ENCODE data around the gene TMA7B. TPM values are rescaled to one million over a fixed set of nuclear protein-coding genes. Genes with fewer than 3 reads are reported as not detected.

TMA7B gene
- total RNA-seq = 1 to 10 TPM; 8.6 to 8.7 TPM

DNA sequence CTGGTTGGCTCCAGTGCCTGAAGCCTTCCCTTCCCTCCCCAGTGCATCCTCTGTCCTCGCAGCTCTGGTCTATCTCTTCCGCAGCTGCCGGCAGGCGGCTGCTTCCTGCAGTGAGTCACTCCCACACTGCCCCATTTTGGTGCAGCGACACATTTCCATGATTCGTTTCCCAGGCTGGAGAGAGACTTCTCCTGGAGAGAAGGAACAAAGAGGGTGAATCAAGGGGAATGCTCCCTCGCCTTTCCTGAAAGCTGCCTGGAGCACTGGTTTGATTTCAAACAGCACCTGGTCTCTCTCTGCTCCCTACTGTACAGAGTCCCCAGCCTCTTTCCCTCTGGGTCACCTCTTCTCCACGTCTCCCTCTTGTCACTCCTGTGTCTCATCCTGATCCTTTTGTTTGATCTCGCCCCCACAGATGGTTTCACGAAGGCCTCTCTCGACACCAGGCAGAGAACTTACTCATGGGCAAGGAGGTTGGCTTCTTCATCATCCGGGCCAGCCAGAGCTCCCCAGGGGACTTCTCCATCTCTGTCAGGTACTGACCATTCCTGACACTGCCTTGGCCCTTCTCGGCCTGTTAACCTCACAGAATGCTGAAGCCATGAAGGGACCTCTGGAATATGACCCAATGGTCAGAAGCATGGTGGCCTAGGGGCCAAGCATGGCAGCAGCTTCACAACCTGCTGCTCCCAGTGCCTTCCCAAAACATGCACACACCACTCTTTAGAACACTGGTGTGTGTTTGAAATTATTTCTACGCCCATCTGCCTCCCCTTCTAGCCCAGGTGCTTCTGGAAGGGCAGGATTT is at the start of gene TMA7B:
TMA7B (plus strand) TSS at position 758 of the 808 bp plus-strand sequence. CDS start 3,978 bp downstream, outside the sequence.
- CTCF ChIA-PET = interaction anchor here (0.5 to 4.9 kb wide), 6 partner anchors 9 to 66 kb away, joined by 3 to 15 read pairs (median 5); no protein-coding TSS in a partner anchor
- H3K4me3 Mint-ChIP-seq = peak within 1 kb of the TSS; percentile 60
- H3K27me3 Mint-ChIP-seq (ENCODE audit: low read depth) = no peaks in the 10 kb centered on the region
- POLR2A ChIA-PET = interaction anchor here (1.2 to 1.5 kb wide), 2 partner anchors 17 to 26 kb away, joined by 3 read pairs; no protein-coding TSS in a partner anchor
- H3K9me3 Mint-ChIP-seq (ENCODE audit: insufficient read depth) = no peaks in the 10 kb centered on the region
- ATAC-seq (peak; percentile 40), DNase-seq (peak; percentile 61)
- H3K4me1 Mint-ChIP-seq (ENCODE audit: low read depth) = peaks cover 87% of the 10 kb centered on the region
- peaks cover 92% of the 10 kb centered on the region for H3K36me3 Mint-ChIP-seq (ENCODE audit: low read depth)
- peak within 1 kb of the TSS; percentile 86 for H3K27ac Mint-ChIP-seq

DNA sequence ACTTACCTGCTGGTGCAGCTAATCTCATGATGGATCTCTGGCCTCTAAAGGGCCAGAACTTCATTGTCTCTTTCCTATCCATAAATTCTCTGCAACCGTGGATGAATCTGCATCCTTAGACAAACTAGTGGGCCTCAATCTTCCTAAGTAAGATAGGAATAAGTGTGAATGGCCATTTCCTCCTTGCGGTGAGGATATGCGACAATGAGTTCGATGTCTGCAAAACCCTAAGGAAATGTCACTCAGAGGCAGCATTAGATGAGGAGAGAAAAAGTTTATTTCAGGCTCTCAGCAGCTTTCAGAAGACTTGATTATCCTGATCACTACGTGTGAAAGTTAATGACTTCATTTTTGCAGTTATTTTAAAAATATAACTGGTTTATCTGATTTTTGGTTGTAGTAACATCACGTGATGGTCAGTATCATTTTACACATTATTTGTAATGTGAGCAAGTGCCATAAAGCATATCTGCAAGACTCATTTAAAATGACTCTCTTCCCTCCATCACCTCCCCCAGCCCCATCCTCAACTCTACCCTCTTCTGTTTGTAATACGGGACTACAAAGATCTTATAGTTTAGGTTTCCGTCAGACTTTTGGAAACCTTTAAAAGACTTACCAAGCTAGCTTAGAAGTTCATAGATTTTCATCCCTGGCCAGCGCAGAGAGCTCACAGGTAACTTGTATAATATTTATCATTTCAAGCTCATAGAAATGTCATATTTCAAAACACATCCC is 49.2 kb upstream of the TMA7B start:
- Mint-ChIP-seq H3K27me3 (ENCODE audit: low read depth) (no peaks in the 10 kb centered on the region), H3K36me3 (ENCODE audit: low read depth) (peaks cover 78% of the 10 kb centered on the region), H3K9me3 (ENCODE audit: insufficient read depth) (no peaks in the 10 kb centered on the region), H3K4me3 (peak overlapping the region; percentile 95), H3K4me1 (ENCODE audit: low read depth) (peaks cover 90% of the 10 kb centered on the region), H3K27ac (peak overlapping the region; percentile 97)
- no peak for ATAC-seq
- POLR2A ChIA-PET = interaction anchor here (0.9 to 17.3 kb wide), 7 partner anchors 5 to 592 kb away, joined by 3 to 412 read pairs (median 7); partner anchors contain the start of gene GRAP2
- peak; percentile 52 for DNase-seq
- CTCF ChIA-PET = interaction anchor here (1.0 to 16.0 kb wide), 5 partner anchors 10 to 113 kb away, joined by 3 to 242 read pairs (median 9); no protein-coding TSS in a partner anchor

DNA sequence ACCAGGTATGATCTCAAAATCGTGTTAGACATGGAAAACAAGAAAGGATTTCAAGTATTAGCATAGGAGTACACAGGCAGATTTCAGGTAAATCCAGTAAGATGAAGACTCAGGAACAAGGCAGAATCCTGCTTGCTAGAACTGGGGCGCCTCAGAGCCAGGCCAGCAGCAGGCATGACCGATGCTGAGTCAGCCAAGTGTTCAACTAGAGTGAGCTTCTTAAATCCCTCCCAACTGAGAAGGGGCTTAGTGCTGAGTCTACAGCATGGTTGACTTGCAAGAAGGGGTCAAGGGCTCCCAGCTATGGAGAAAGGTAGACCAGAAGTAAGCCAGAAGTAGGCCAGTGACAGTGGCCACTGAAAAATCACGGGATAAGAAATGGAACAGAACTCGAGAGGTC is 46.9 kb upstream of the TMA7B start:
- Mint-ChIP-seq H3K4me3 (peak overlapping the region; percentile 95), H3K4me1 (ENCODE audit: low read depth) (peaks cover 93% of the 10 kb centered on the region), H3K27me3 (ENCODE audit: low read depth) (no peaks in the 10 kb centered on the region), H3K9me3 (ENCODE audit: insufficient read depth) (no peaks in the 10 kb centered on the region), H3K36me3 (ENCODE audit: low read depth) (peaks cover 81% of the 10 kb centered on the region), H3K27ac (peak overlapping the region; percentile 97)
- DNase-seq (peak; percentile 31), ATAC-seq (no peak)
- CTCF ChIA-PET = interaction anchor here (1.2 to 16.0 kb wide), 4 partner anchors 12 to 354 kb away, joined by 3 to 242 read pairs (median 8); no protein-coding TSS in a partner anchor
- POLR2A ChIA-PET = interaction anchor here (1.0 to 17.3 kb wide), 5 partner anchors 7 to 131 kb away, joined by 4 to 412 read pairs (median 43); partner anchors contain the start of gene GRAP2

DNA sequence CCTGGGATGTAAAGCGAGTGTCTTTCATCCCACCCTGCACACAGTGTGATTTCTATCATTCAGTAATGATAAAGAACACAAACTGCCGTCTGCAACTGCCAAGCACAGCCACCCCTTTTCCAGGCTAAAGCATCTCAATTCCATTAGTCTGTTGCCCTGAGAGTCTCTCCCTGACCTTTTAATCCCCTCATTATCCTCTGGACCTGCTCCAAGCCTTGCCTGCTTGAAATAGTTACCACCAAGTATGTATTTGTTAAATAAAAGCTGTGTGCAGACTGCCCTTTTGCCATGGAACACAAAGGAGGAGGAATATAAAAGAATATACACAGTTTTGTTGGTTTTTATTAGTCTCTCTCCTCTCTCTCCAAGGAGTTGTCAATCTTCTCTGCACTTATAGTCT is 46.3 kb upstream of the TMA7B start:
- Mint-ChIP-seq H3K27ac (peak overlapping the region; percentile 97), H3K36me3 (ENCODE audit: low read depth) (peaks cover 76% of the 10 kb centered on the region), H3K4me1 (ENCODE audit: low read depth) (peaks cover 90% of the 10 kb centered on the region), H3K27me3 (ENCODE audit: low read depth) (no peaks in the 10 kb centered on the region), H3K9me3 (ENCODE audit: insufficient read depth) (no peaks in the 10 kb centered on the region), H3K4me3 (peak overlapping the region; percentile 95)
- ChIA-PET POLR2A (interaction anchor here (1.0 to 17.3 kb wide), 5 partner anchors 8 to 130 kb away, joined by 4 to 412 read pairs (median 43); partner anchors contain the start of gene GRAP2), CTCF (interaction anchor here (0.7 to 16.0 kb wide), 3 partner anchors 8 to 19 kb away, joined by 4 to 242 read pairs (median 10); no protein-coding TSS in a partner anchor)
- DNase-seq (peak; percentile 18), ATAC-seq (no peak)

DNA sequence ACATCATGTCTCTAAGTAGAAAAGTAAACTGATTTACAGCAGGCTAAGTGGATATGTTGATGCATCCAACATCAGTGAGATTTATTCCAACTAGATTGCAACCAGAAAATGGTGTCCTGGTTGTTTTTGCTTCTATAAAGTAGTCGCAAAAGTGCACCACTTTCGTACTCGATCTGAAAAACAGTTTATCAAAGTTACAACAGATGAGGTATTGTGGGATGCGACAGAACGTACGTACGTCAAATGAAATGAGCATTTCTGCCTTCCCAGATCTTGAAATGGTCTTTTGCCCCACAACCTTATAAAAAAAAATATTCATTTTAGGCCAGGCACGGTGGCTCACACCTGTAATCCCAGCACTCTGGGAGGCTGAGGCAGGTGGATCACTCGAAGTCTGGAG is 45.6 kb upstream of the TMA7B start:
- H3K9me3 Mint-ChIP-seq (ENCODE audit: insufficient read depth) = no peaks in the 10 kb centered on the region
- no peaks in the 10 kb centered on the region for H3K27me3 Mint-ChIP-seq (ENCODE audit: low read depth)
- H3K4me3 Mint-ChIP-seq = peak overlapping the region; percentile 95
- ATAC-seq (no peak), DNase-seq (no peak)
- H3K4me1 Mint-ChIP-seq (ENCODE audit: low read depth) = peaks cover 87% of the 10 kb centered on the region
- peak overlapping the region; percentile 97 for H3K27ac Mint-ChIP-seq
- ChIA-PET CTCF (interaction anchor here (0.7 to 16.0 kb wide), 4 partner anchors 9 to 27 kb away, joined by 3 to 242 read pairs (median 7); no protein-coding TSS in a partner anchor), POLR2A (interaction anchor here (1.8 to 17.3 kb wide), 5 partner anchors 9 to 20 kb away, joined by 4 to 412 read pairs (median 43); partner anchors contain the start of gene GRAP2)
- peaks cover 72% of the 10 kb centered on the region for H3K36me3 Mint-ChIP-seq (ENCODE audit: low read depth)

DNA sequence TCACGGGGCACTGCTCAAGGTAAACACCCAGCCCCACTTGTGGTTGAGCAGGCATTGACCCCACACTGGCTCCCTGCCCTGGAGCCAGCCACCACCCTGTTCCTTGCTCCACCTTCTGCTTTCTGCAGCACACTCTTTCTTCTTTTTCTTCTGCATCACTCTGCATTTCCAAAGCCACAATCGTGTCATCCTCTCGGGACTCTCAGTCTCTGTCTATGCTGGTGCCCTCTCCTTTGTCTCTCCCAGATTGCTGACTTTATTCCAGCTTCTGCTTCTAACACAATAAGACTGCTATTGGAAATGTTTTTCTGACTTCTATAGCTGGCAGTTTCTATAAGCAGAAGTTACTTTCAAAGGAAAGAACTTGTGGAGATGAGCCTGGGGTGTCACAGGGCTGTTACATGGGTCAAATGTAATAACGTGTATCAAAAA is 44.9 kb upstream of the TMA7B start:
- H3K27ac Mint-ChIP-seq = peak overlapping the region; percentile 97
- ChIA-PET CTCF (interaction anchor here (1.2 to 16.0 kb wide), 9 partner anchors 8 to 386 kb away, joined by 3 to 242 read pairs (median 8); no protein-coding TSS in a partner anchor), POLR2A (interaction anchor here (1.3 to 17.3 kb wide), 6 partner anchors 9 to 129 kb away, joined by 3 to 412 read pairs (median 30); partner anchors contain the start of gene GRAP2)
- ATAC-seq (peak; percentile 28), DNase-seq (peak; percentile 43)
- H3K36me3 Mint-ChIP-seq (ENCODE audit: low read depth) = peaks cover 73% of the 10 kb centered on the region
- no peaks in the 10 kb centered on the region for H3K9me3 Mint-ChIP-seq (ENCODE audit: insufficient read depth)
- H3K4me3 Mint-ChIP-seq = peak overlapping the region; percentile 95
- peaks cover 88% of the 10 kb centered on the region for H3K4me1 Mint-ChIP-seq (ENCODE audit: low read depth)
- H3K27me3 Mint-ChIP-seq (ENCODE audit: low read depth) = no peaks in the 10 kb centered on the region

DNA sequence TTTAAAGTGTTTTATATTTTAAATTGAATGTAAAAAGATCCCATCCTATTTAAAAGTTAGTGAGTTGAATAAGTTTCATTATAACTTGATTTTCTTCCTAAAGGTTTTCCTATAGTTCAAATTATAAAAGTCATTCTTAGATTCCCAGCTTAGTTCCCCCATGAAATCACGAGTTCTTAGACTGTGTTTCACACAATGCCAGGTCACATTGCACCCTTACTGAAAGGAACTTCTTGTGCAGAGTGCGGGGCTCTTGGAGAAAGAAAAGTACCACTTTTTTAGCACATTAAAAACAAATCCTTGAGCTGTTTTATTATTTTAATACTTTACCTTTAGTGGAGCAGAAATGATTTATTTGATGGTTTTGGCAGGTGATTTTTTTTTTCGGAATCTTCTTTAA is 43.7 kb upstream of the TMA7B start:
- ChIA-PET POLR2A (interaction anchor here (0.6 to 17.3 kb wide), 10 partner anchors 9 to 392 kb away, joined by 3 to 412 read pairs (median 5); partner anchors contain the start of genes GRAP2 and TNRC6B), CTCF (interaction anchor here (0.8 to 16.0 kb wide), 13 partner anchors 9 to 388 kb away, joined by 3 to 242 read pairs (median 5); no protein-coding TSS in a partner anchor)
- ATAC-seq = no peak
- Mint-ChIP-seq H3K27me3 (ENCODE audit: low read depth) (no peaks in the 10 kb centered on the region), H3K4me1 (ENCODE audit: low read depth) (peaks cover 88% of the 10 kb centered on the region), H3K4me3 (peak overlapping the region; percentile 95), H3K9me3 (ENCODE audit: insufficient read depth) (no peaks in the 10 kb centered on the region), H3K36me3 (ENCODE audit: low read depth) (peaks cover 78% of the 10 kb centered on the region), H3K27ac (peak overlapping the region; percentile 76)
- DNase-seq = no peak

DNA sequence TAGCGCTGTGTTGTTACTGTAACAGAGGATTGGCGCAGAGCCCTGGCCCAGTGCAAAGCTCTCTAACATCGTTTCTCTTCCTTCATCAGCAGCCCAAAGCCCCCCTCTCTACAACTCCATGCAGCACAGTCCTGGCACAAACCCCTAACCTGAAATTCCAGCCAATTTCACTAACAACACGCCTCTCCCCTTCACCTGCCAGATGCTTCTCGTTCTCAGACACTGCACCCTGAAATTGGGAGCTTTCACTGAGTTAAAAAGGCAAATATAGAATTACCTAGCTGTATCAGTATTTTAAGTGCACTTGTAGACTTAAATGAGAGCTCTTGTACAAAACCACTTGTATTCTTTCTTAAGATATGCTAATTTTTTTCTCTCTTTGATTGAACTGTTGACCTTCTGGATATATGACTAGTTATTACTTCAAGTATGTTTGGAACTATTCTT is 43.0 kb upstream of the TMA7B start:
- no peaks in the 10 kb centered on the region for H3K9me3 Mint-ChIP-seq (ENCODE audit: insufficient read depth)
- H3K4me1 Mint-ChIP-seq (ENCODE audit: low read depth) = peaks cover 86% of the 10 kb centered on the region
- ATAC-seq = no peak
- peak overlapping the region; percentile 73 for H3K4me3 Mint-ChIP-seq
- H3K36me3 Mint-ChIP-seq (ENCODE audit: low read depth) = peaks cover 77% of the 10 kb centered on the region
- ChIA-PET CTCF (interaction anchor here (0.9 to 16.0 kb wide), 12 partner anchors 8 to 332 kb away, joined by 3 to 242 read pairs (median 4); no protein-coding TSS in a partner anchor), POLR2A (interaction anchor here (0.6 to 17.3 kb wide), 9 partner anchors 8 to 392 kb away, joined by 3 to 412 read pairs (median 4); partner anchors contain the start of genes GRAP2 and TNRC6B)
- H3K27me3 Mint-ChIP-seq (ENCODE audit: low read depth) = no peaks in the 10 kb centered on the region
- DNase-seq = no peak
- peak overlapping the region; percentile 91 for H3K27ac Mint-ChIP-seq

DNA sequence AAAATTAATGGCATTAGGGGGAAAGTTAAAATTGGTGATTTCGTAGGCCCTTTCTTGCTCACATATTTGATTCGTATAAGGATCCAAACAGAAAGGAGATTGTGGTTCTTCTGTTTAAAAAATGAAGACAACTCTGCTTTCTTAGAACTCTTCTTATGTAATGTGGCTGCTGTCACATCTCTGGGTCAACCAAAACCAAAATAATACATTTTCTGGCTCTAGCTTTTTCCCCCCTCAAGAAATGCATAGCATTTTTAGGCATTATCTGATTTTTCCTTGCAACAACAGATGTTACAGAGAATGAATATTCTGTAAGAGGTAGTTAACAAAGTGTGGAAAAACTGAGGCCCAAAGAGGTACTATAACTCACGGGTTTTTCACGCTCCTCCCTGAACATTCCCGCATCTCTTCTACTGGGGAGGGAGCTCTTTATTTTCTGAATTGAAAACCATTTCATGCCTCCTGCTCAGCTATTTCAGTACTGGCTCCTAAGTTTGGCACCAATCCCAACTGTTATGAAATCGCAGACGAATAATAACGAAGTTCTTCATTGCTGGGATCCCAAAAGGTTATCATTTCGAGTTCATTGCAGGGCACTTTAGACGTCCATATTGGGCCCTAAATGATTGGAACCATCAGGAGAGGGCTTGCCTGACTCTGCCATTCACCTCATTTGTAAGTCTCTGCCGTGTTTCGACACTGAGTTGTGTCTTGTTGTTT is 42.3 kb upstream of the TMA7B start:
- peaks cover 74% of the 10 kb centered on the region for H3K36me3 Mint-ChIP-seq (ENCODE audit: low read depth)
- POLR2A ChIA-PET = interaction anchor here (0.8 to 17.3 kb wide), 6 partner anchors 8 to 144 kb away, joined by 3 to 412 read pairs (median 24); partner anchors contain the start of gene GRAP2
- H3K9me3 Mint-ChIP-seq (ENCODE audit: insufficient read depth) = no peaks in the 10 kb centered on the region
- peak overlapping the region; percentile 91 for H3K27ac Mint-ChIP-seq
- no peaks in the 10 kb centered on the region for H3K27me3 Mint-ChIP-seq (ENCODE audit: low read depth)
- H3K4me1 Mint-ChIP-seq (ENCODE audit: low read depth) = peaks cover 85% of the 10 kb centered on the region
- no peak for ATAC-seq
- peak overlapping the region; percentile 73 for H3K4me3 Mint-ChIP-seq
- CTCF ChIA-PET = interaction anchor here (0.8 to 16.0 kb wide), 14 partner anchors 8 to 126 kb away, joined by 3 to 242 read pairs (median 4); partner anchors contain the start of gene GRAP2
- no peak for DNase-seq

DNA sequence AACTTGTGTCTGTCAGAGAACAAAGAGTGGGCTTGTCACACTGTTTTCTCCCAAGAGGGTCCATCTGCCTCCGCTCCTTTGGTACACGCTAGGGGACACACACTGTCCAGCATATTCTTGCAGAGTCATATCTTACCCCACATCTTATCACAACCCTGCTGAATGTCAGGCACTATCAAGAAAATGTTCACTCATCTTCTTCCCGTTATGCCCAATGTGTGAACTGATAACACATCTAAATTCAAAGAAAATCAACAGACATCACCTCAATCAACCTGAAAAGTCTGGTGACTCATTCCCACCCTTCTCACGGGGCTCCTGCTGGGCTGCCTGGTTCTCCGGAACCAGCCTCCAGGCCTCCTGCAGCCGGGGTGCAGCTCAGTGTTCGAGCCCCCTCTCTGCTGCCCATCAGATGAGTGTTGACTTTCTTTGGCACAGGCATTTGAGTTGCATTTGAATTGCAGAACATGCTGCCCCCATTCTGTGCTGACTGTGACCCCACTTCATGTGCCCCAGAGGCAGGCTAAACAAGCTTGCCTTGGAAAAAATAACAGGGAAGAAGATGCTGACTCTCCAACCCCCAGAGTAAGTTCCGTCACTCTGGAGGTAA is 40.0 kb upstream of the TMA7B start:
- ATAC-seq (peak; percentile 66), DNase-seq (peak; percentile 70)
- H3K36me3 Mint-ChIP-seq (ENCODE audit: low read depth) = peaks cover 78% of the 10 kb centered on the region

More for the DNA sequence above, 40.0 kb upstream of the TMA7B start:
- Mint-ChIP-seq H3K4me3 (peak overlapping the region; percentile 71), H3K4me1 (ENCODE audit: low read depth) (peaks cover 88% of the 10 kb centered on the region), H3K27ac (peak overlapping the region; percentile 94), H3K27me3 (ENCODE audit: low read depth) (no peaks in the 10 kb centered on the region), H3K9me3 (ENCODE audit: insufficient read depth) (no peaks in the 10 kb centered on the region)
- ChIA-PET POLR2A (interaction anchor here (0.6 to 11.3 kb wide), 12 partner anchors 9 to 146 kb away, joined by 3 to 412 read pairs (median 6); partner anchors contain the start of gene GRAP2), CTCF (interaction anchor here (0.9 to 11.3 kb wide), 7 partner anchors 9 to 105 kb away, joined by 3 to 242 read pairs (median 7); no protein-coding TSS in a partner anchor)

Data from activated CD8-positive, alpha-beta T cell treated with anti-CD3 and anti-CD28 coated beads, Interleukin-2, amount 10 ng/mL, durations not matched to agents 7 days and 5 days (primary cell).